ENCODE data around the gene FBXW4.

The FBXW4 gene

GRCh38 chr10:101666083-101666482 is 28.9 kb downstream of the FBXW4 start:
- H3K27me3 Mint-ChIP-seq (ENCODE audit: low read depth, poor library complexity): no peaks in the 10 kb centered on the region
- H3K4me3 Mint-ChIP-seq: peak overlapping the region; percentile 3
- no peak for TF ChIP-seq CTCF (IDR thresholded peaks at IDR 0.05)
- no peaks in the 10 kb centered on the region for H3K9me3 Mint-ChIP-seq
- peaks cover 91% of the 10 kb centered on the region for H3K4me1 Mint-ChIP-seq
- peak; percentile 23 for DNase-seq
- peak overlapping the region; percentile 33 for H3K27ac Mint-ChIP-seq
- peaks cover 25% of the 10 kb centered on the region for H3K36me3 Mint-ChIP-seq (ENCODE audit: low read depth)

GRCh38 chr10:101663097-101663496 is 31.9 kb downstream of the FBXW4 start:
- H3K27ac Mint-ChIP-seq: no peak overlapping the region
- no peaks in the 10 kb centered on the region for H3K9me3 Mint-ChIP-seq
- peaks cover 11% of the 10 kb centered on the region for H3K36me3 Mint-ChIP-seq (ENCODE audit: low read depth)
- no peaks in the 10 kb centered on the region for H3K27me3 Mint-ChIP-seq (ENCODE audit: low read depth, poor library complexity)
- no peak overlapping the region for H3K4me3 Mint-ChIP-seq
- DNase-seq: no peak
- TF ChIP-seq CTCF (IDR thresholded peaks at IDR 0.05): no peak
- H3K4me1 Mint-ChIP-seq: peaks cover 95% of the 10 kb centered on the region

- no peak for TF ChIP-seq CTCF (IDR thresholded peaks at IDR 0.05)
- Mint-ChIP-seq H3K27me3 (ENCODE audit: low read depth, poor library complexity) (no peaks in the 10 kb centered on the region), H3K9me3 (no peaks in the 10 kb centered on the region), H3K4me1 (peaks cover 83% of the 10 kb centered on the region), H3K27ac (peak overlapping the region; percentile 84), H3K36me3 (ENCODE audit: low read depth) (peaks cover 30% of the 10 kb centered on the region), H3K4me3 (peak overlapping the region; percentile 30)
- peak; percentile 38 for DNase-seq
Measured at GRCh38 chr10:101660256-101660655, 34.7 kb downstream of the FBXW4 start.

GRCh38 chr10:101658975-101659374 is 36.0 kb downstream of the FBXW4 start:
- Mint-ChIP-seq H3K9me3 (no peaks in the 10 kb centered on the region), H3K4me3 (peak overlapping the region; percentile 45), H3K27ac (peak overlapping the region; percentile 55), H3K4me1 (peaks cover 73% of the 10 kb centered on the region), H3K27me3 (ENCODE audit: low read depth, poor library complexity) (no peaks in the 10 kb centered on the region), H3K36me3 (ENCODE audit: low read depth) (peaks cover 31% of the 10 kb centered on the region)
- no peak for DNase-seq
- no peak for TF ChIP-seq CTCF (IDR thresholded peaks at IDR 0.05)

GRCh38 chr10:101656890-101657289 is 38.1 kb downstream of the FBXW4 start:
- no peak overlapping the region for H3K27ac Mint-ChIP-seq
- no peaks in the 10 kb centered on the region for H3K9me3 Mint-ChIP-seq
- no peaks in the 10 kb centered on the region for H3K27me3 Mint-ChIP-seq (ENCODE audit: low read depth, poor library complexity)
- no peak for TF ChIP-seq CTCF (IDR thresholded peaks at IDR 0.05)
- H3K4me3 Mint-ChIP-seq: no peak overlapping the region
- peaks cover 26% of the 10 kb centered on the region for H3K36me3 Mint-ChIP-seq (ENCODE audit: low read depth)
- peaks cover 52% of the 10 kb centered on the region for H3K4me1 Mint-ChIP-seq
- DNase-seq: no peak

- no peaks in the 10 kb centered on the region for H3K9me3 Mint-ChIP-seq
- H3K4me1 Mint-ChIP-seq: peaks cover 39% of the 10 kb centered on the region
- peak overlapping the region; percentile 26 for H3K27ac Mint-ChIP-seq
- TF ChIP-seq CTCF (IDR thresholded peaks at IDR 0.05): no peak
- no peak for DNase-seq
- peaks cover 26% of the 10 kb centered on the region for H3K36me3 Mint-ChIP-seq (ENCODE audit: low read depth)
- no peak overlapping the region for H3K4me3 Mint-ChIP-seq
- no peaks in the 10 kb centered on the region for H3K27me3 Mint-ChIP-seq (ENCODE audit: low read depth, poor library complexity)
Measured at GRCh38 chr10:101655570-101655969, 39.4 kb downstream of the FBXW4 start.

Measured in nephron progenitor cell (in vitro differentiated cells).